HEK293 (cell line): Measurements from ENCODE around the gene ZNF221.

Source experiments
- FEZF1 ChIP-seq: fragments of 450-650 bp; formaldehyde crosslinking; IDR thresholded peaks from 2 replicates; pipeline ENCODE4 v1.5.1; 2016; ENCODE audit warnings: missing biosample characterization, missing genetic modification characterization
- GFI1B ChIP-seq: fragments of 450-650 bp; formaldehyde crosslinking; IDR thresholded peaks from 2 replicates; pipeline ENCODE4 v1.5.1; 2016; ENCODE audit warnings: missing biosample characterization, missing genetic modification characterization
- HOXD13 ChIP-seq: sonication (generic); formaldehyde crosslinking; IDR thresholded peaks from 2 replicates; pipeline ENCODE4 v1.8.0; 2022; ENCODE audit warnings: missing genetic modification reagents, borderline replicate concordance
- KLF10 ChIP-seq: fragments of 450-650 bp; IDR thresholded peaks from 2 replicates; pipeline ENCODE4 v1.5.1; 2018; ENCODE audit warnings: missing biosample characterization, mild to moderate bottlenecking, missing genetic modification characterization
- PRDM1 ChIP-seq: fragments of 450-650 bp; formaldehyde crosslinking; IDR thresholded peaks from 2 replicates; pipeline ENCODE4; 2016; ENCODE audit warnings: missing biosample characterization, missing genetic modification characterization
- PRDM10 ChIP-seq: fragments of 450-650 bp; formaldehyde crosslinking; IDR thresholded peaks from 2 replicates; pipeline ENCODE4 v1.5.1; 2016; ENCODE audit warnings: missing biosample characterization, missing genetic modification characterization
- ZBTB1 ChIP-seq: fragments of 450-650 bp; formaldehyde crosslinking; IDR thresholded peaks from 2 replicates; pipeline ENCODE4 v1.5.1; 2016; ENCODE audit warnings: missing biosample characterization, missing genetic modification characterization
- ZBTB44 ChIP-seq: fragments of 450-650 bp; IDR thresholded peaks from 2 replicates; pipeline ENCODE4 v1.5.1; 2018; ENCODE audit warnings: missing biosample characterization, mild to moderate bottlenecking, missing genetic modification characterization
- ZFP69B ChIP-seq: fragments of 450-650 bp; formaldehyde crosslinking; IDR thresholded peaks from 2 replicates; pipeline ENCODE4 v1.5.1; 2016; ENCODE audit warnings: missing biosample characterization, missing genetic modification characterization
- ZNF157 ChIP-seq: fragments of 450-650 bp; formaldehyde crosslinking; IDR thresholded peaks from 2 replicates; pipeline ENCODE4 v1.5.1; 2016; ENCODE audit warnings: missing biosample characterization, missing genetic modification characterization
- ZNF175 ChIP-seq: fragments of 450-650 bp; formaldehyde crosslinking; IDR thresholded peaks from 2 replicates; pipeline ENCODE4 v1.5.1; 2016; ENCODE audit warnings: missing biosample characterization, missing genetic modification characterization
- ZNF184 ChIP-seq: fragments of 450-650 bp; IDR thresholded peaks from 2 replicates; pipeline ENCODE4 v1.5.1; 2018; ENCODE audit warnings: missing biosample characterization, mild to moderate bottlenecking, missing genetic modification characterization
- ZNF19 ChIP-seq: fragments of 450-650 bp; formaldehyde crosslinking; IDR thresholded peaks from 2 replicates; pipeline ENCODE4; 2016; ENCODE audit warnings: missing biosample characterization, missing genetic modification characterization, low read depth
- ZNF202 ChIP-seq: fragments of 450-650 bp; formaldehyde crosslinking; IDR thresholded peaks from 2 replicates; pipeline ENCODE4 v1.5.1; 2016; ENCODE audit warnings: missing biosample characterization, missing genetic modification characterization, borderline replicate concordance
- ZNF214 ChIP-seq: fragments of 450-650 bp; formaldehyde crosslinking; IDR thresholded peaks from 2 replicates; pipeline ENCODE4 v1.5.1; 2017; ENCODE audit warnings: missing biosample characterization, mild to moderate bottlenecking, missing genetic modification characterization, borderline replicate concordance
- ZNF23 ChIP-seq: fragments of 450-650 bp; formaldehyde crosslinking; IDR thresholded peaks from 2 replicates; pipeline ENCODE4 v1.5.1; 2016; ENCODE audit warnings: missing biosample characterization, missing genetic modification characterization, borderline replicate concordance
- ZNF266 ChIP-seq: fragments of 450-650 bp; formaldehyde crosslinking; IDR thresholded peaks from 2 replicates; pipeline ENCODE4 v1.5.1; 2016; ENCODE audit warnings: missing biosample characterization, missing genetic modification characterization, low read depth
- ZNF324 ChIP-seq: fragments of 450-650 bp; formaldehyde crosslinking; IDR thresholded peaks from 2 replicates; pipeline ENCODE4 v1.5.1; 2016; ENCODE audit warnings: missing biosample characterization, missing genetic modification characterization
- ZNF341 ChIP-seq: fragments of 450-650 bp; formaldehyde crosslinking; IDR thresholded peaks from 2 replicates; pipeline ENCODE4; 2016; ENCODE audit warnings: low read depth, missing biosample characterization, missing genetic modification characterization
- ZNF548 ChIP-seq: fragments of 450-650 bp; formaldehyde crosslinking; IDR thresholded peaks from 2 replicates; pipeline ENCODE4 v1.5.1; 2016; ENCODE audit warnings: missing biosample characterization, missing genetic modification characterization
- ZNF585B ChIP-seq: fragments of 450-650 bp; formaldehyde crosslinking; IDR thresholded peaks from 2 replicates; pipeline ENCODE4 v1.5.1; 2016; ENCODE audit warnings: missing biosample characterization, missing genetic modification characterization
- ZNF843 ChIP-seq: fragments of 450-650 bp; formaldehyde crosslinking; IDR thresholded peaks from 2 replicates; pipeline ENCODE4 v1.5.1; 2016; ENCODE audit warnings: missing biosample characterization, missing genetic modification characterization
- ZSCAN16 ChIP-seq: fragments of 450-650 bp; formaldehyde crosslinking; IDR thresholded peaks from 2 replicates; pipeline ENCODE4 v1.5.1; 2016; ENCODE audit warnings: missing biosample characterization, missing genetic modification characterization
- ZXDB ChIP-seq: fragments of 450-650 bp; formaldehyde crosslinking; IDR thresholded peaks from 2 replicates; pipeline ENCODE4 v1.5.1; 2016; ENCODE audit warnings: missing biosample characterization, missing genetic modification characterization
- TF ChIP-seq, protein P1 (sequence below): fragments of 450-650 bp; formaldehyde crosslinking; conservative IDR thresholded peaks from 2 replicates; pipeline ENCODE4 v1.5.1; 2016; ENCODE audit warnings: low read depth, missing biosample characterization, missing genetic modification characterization
- TF ChIP-seq, protein P2 (sequence below): fragments of 450-650 bp; formaldehyde crosslinking; IDR thresholded peaks from 2 replicates; pipeline ENCODE4 v1.5.1; 2016; ENCODE audit warnings: missing biosample characterization, missing genetic modification characterization
- TF ChIP-seq, protein P3 (sequence below): fragments of 450-650 bp; formaldehyde crosslinking; IDR thresholded peaks from 2 replicates; pipeline ENCODE4 v1.5.1; 2016; ENCODE audit warnings: missing biosample characterization, missing genetic modification characterization

The ZNF221 gene

DNA sequence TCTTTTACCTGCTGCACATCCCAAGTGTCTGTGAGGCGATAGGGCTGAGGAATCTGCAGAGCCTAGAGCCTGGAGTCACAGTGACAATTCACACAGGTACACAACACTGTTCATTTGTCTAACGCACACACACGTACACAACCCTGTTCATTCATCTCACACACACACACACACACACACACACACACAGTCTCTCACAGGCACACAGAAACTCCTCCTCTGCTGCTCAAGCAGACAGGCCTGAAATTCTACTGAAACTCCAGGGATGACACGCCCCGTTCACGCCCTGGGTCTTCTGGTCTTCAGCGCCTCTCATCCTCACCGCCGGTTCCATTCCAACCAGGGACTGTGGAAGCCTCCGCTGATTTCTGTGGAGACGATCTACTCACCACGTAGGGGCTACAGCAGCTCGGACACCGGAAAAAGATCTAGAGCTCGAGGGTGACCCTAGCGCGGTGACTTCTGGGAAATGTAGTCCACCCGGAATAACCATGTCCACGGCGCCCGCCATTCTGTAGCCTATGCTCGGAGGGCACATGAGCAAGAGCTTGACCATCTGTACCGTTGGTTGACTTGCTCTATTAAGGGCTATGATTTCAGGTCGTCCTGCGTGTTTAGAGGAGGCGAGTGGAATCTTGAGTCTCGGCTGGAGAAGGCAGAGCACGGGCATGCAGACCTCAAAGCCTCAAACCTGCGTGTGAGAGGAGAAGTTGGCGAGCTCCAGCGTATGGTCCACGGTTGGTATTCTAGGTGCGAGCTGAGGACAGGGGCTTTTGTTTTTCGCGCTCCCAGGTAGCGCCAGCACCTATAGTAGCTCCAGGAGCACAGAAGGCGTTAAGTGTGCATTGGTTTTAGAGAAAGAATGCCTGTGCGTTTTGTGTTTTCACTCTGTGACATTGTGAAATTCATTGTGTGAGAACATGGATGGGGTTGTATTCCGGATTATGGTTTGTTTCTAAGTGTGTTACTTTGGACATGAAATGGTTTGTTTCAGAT lies 49.3 kb upstream of the ZNF221 start (continued):
- peak; percentile 97 for TF ChIP-seq PRDM10
- TF ChIP-seq, protein P1, sequence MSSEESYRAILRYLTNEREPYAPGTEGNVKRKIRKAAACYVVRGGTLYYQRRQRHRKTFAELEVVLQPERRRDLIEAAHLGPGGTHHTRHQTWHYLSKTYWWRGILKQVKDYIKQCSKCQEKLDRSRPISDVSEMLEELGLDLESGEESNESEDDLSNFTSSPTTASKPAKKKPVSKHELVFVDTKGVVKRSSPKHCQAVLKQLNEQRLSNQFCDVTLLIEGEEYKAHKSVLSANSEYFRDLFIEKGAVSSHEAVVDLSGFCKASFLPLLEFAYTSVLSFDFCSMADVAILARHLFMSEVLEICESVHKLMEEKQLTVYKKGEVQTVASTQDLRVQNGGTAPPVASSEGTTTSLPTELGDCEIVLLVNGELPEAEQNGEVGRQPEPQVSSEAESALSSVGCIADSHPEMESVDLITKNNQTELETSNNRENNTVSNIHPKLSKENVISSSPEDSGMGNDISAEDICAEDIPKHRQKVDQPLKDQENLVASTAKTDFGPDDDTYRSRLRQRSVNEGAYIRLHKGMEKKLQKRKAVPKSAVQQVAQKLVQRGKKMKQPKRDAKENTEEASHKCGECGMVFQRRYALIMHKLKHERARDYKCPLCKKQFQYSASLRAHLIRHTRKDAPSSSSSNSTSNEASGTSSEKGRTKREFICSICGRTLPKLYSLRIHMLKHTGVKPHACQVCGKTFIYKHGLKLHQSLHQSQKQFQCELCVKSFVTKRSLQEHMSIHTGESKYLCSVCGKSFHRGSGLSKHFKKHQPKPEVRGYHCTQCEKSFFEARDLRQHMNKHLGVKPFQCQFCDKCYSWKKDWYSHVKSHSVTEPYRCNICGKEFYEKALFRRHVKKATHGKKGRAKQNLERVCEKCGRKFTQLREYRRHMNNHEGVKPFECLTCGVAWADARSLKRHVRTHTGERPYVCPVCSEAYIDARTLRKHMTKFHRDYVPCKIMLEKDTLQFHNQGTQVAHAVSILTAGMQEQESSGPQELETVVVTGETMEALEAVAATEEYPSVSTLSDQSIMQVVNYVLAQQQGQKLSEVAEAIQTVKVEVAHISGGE = peak; percentile 94
- TF ChIP-seq ZNF341 (tag by site-specific recombination) = no peak; the same call in 1 of the 2 replicates
- TF ChIP-seq, protein P2, sequence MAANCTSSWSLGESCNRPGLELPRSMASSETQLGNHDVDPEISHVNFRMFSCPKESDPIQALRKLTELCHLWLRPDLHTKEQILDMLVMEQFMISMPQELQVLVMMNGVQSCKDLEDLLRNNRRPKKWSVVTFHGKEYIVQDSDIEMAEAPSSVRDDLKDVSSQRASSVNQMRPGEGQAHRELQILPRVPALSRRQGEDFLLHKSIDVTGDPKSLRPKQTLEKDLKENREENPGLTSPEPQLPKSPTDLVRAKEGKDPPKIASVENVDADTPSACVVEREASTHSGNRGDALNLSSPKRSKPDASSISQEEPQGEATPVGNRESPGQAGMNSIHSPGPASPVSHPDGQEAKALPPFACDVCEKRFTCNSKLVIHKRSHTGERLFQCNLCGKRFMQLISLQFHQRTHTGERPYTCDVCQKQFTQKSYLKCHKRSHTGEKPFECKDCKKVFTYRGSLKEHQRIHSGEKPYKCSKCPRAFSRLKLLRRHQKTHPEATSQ (tag by site-specific recombination) = peak; percentile 18; the same call in 1 of the 2 replicates
- TF ChIP-seq ZNF202 (tag by site-specific recombination) = no peak
- TF ChIP-seq ZBTB44 (tag by site-specific recombination) = no peak
- TF ChIP-seq ZNF184 (tag by site-specific recombination) = no peak
- peak; percentile 86 for TF ChIP-seq ZFP69B (tag by site-specific recombination)
- peak; percentile 71 for TF ChIP-seq ZNF843 (tag by site-specific recombination)
- peak; percentile 66; the same call in 1 of the 2 replicates for TF ChIP-seq ZNF157 (tag by site-specific recombination)
- no peak for TF ChIP-seq ZNF214 (tag by site-specific recombination)
- TF ChIP-seq FEZF1 (tag by site-specific recombination) = peak; percentile 32; the same call in 1 of the 2 replicates
- no peak; the same call in none of the 2 replicates for TF ChIP-seq ZNF548 (tag by site-specific recombination)
- TF ChIP-seq, protein P3, sequence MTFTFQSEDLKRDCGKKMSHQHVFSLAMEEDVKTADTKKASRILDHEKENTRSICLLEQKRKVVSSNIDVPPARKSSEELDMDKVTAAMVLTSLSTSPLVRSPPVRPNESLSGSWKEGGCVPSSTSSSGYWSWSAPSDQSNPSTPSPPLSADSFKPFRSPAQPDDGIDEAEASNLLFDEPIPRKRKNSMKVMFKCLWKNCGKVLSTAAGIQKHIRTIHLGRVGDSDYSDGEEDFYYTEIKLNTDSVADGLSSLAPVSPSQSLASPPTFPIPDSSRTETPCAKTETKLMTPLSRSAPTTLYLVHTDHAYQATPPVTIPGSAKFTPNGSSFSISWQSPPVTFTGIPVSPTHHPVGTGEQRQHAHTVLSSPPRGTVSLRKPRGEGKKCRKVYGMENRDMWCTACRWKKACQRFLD (tag by site-specific recombination) = no peak
- TF ChIP-seq ZNF19 (tag by site-specific recombination) = peak; percentile 93; the same call in 1 of the 2 replicates
- TF ChIP-seq ZXDB (tag by site-specific recombination) = peak; percentile 93
- peak; percentile 36; the same call in 1 of the 2 replicates for TF ChIP-seq HOXD13 (CRISPR knock-in tag)
- TF ChIP-seq ZNF266 (tag by site-specific recombination) = no peak
- TF ChIP-seq KLF10 (tag by site-specific recombination) = no peak
- TF ChIP-seq ZNF324 (tag by site-specific recombination) = peak; percentile 97
- TF ChIP-seq PRDM1 (tag by site-specific recombination) = peak; percentile 68
- no peak for TF ChIP-seq ZBTB1 (tag by site-specific recombination)
- TF ChIP-seq GFI1B (tag by site-specific recombination) = peak; percentile 53; the same call in 1 of the 2 replicates
- peak; percentile 40; the same call in 1 of the 2 replicates for TF ChIP-seq ZNF23 (tag by site-specific recombination)
- TF ChIP-seq ZNF175 (tag by site-specific recombination) = 0 out of 2 replicates have a peak, but pooled peaks have one; percentile 77
- TF ChIP-seq ZNF585B (tag by site-specific recombination) = no peak; the same call in 1 of the 2 replicates
- TF ChIP-seq ZSCAN16 (tag by site-specific recombination) = no peak
